Right hindlimb (tissue), 1 donor: ENCODE data around the gene RPS6KA5.
"Not testable (repeated sequence)": the region's sequence is repeated elsewhere in the genome, so short reads cannot be mapped to it uniquely, and the experiment has no call there.

ENCODE experiments used
- DNase-seq: peaks from one replicate; pipeline ENCODE4 v3.0.0-alpha.2; 2018

The RPS6KA5 gene

DNA sequence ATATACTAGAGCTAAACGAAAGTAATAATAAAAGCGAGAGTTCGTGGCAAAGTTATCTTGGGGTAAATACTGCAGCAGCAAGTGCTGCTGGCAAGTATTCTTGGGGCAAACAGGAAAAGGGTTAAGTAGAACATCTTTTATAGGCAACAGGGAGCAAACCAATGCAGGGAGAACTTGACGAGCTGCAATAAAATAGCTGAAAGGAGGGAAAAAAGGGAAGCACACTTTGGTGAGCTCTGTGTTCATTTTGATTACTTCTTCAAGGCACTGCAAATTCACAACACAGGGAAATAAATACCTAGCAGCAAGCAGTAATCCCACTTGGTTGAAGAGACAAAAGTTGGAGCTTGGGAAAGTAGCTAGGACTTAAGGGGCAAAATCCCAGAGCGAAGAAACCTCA is 201.9 kb downstream of the RPS6KA5 start:
- no peak for DNase-seq

DNA sequence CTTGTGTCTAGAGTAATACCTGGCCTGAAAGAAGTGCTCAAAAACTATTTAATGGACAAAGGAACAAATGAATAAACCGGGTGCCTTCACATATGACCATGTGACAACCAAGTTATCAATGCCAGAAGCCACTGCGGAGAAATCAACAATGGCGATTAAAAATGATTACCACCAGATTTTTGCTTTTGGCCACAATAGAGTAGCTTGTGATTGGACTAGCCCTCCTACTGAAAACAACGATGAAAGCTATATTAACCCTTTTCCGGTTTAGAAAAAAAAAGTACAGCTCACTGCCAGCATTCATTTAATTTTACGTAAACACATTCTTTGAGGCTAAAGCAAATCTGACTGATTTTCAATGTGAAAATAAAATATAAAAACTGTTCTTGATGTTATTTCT is 202.6 kb downstream of the RPS6KA5 start:
- no peak for DNase-seq

- not testable (repeated sequence) for DNase-seq
Measured at GRCh38 chr14:90856115-90856514, 204.3 kb downstream of the RPS6KA5 start.

DNA sequence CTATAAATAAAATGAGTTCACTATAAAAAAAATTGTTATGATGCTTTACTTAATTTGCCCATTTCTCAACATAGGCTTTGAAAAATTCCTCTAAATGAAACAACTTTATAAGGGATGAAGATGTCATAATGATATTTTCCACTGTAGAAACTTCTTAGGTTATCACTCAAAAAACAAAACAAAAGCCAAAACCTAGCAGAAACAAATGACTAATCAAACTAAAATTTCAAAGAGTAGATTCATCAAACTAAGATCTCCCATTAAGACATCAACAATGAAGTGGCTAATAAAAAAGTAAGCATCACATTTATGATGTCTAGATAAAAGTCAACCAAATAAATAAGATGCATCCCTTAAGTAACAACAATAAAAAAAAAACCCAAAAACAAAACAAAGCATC is 207.3 kb downstream of the RPS6KA5 start:
- no peak for DNase-seq

GRCh38 chr14:90851327-90852036 is 209.0 kb downstream of the RPS6KA5 start:
- no peak for DNase-seq

GRCh38 chr14:90850487-90850886 is 210.0 kb downstream of the RPS6KA5 start:
- DNase-seq, result peak; percentile 61

DNA sequence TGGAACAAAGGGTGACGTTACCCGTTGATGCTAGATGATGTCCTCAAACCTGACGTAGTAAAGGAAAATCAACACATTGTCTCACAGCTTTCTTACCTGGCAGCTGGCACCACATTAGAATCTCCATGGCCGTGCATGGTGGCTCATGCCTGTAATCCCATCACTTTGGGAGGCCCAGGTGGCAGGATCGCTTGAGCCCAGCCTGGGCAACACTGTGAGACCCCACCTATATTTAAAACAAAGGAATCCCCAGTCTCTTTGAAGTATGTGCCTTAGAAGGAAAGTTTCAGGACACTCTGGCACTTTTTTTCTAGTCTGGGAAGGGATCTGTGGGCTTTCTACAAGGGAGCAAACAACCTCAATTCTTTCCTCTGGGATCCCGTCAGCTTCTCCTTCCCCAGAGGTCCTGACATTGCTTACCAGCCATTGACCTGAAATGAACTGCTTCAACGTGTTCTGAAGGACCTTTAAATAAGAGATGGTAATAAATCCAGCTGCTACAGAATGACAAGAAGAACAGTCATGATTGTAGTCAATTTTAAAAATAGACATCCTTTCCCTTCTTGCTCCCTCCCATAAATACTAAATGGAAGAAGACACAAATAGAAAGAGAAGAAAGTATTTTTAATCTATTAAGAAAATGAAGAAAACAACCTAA is 210.5 kb downstream of the RPS6KA5 start:
- no peak for DNase-seq

- no peak for DNase-seq
Measured at GRCh38 chr14:90848944-90849731, 211.3 kb downstream of the RPS6KA5 start.

DNA sequence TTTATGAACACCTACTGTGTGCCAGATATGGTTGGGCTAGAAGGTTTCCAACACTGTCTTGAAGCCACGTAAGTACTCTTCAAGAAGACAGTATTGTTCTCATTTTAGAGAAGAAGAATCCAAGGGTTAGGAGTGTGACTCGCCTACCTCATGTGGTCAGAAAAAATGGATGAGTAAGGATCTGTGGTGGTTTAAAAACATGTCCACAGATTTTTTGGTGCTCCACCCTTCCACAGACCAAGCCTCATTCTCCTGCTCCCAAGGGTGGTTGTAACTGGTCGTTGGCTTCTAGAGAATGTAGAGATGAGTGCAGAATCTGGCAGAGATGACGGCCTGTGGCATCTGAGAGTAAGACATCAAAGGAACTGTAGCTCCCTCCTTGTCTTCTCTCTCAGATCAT is 213.9 kb downstream of the RPS6KA5 start:
- DNase-seq, result no peak

DNA sequence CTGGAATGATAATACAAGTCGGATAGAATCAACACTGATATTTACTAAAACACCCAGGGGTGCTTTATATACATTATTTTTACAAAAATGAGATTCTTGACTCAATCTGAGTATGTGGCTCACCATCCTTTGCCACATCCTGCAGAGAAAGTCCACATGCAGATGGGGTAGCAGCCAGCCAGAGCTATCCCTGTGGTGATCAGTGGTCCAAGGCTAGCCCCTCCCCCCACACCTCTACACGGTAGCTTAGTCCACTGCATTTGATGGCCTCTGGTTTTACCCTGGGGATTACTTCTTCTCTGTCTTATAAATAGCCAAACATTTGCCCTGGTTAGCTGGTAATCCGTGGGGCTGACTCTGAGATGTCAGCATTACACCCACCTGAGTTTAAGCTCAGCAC is 216.1 kb downstream of the RPS6KA5 start:
- DNase-seq, result no peak

- no peak for DNase-seq
Measured at GRCh38 chr14:90842726-90843125, 217.7 kb downstream of the RPS6KA5 start.

- not testable (repeated sequence) for DNase-seq
Measured at GRCh38 chr14:90840667-90841066, 219.8 kb downstream of the RPS6KA5 start.

DNA sequence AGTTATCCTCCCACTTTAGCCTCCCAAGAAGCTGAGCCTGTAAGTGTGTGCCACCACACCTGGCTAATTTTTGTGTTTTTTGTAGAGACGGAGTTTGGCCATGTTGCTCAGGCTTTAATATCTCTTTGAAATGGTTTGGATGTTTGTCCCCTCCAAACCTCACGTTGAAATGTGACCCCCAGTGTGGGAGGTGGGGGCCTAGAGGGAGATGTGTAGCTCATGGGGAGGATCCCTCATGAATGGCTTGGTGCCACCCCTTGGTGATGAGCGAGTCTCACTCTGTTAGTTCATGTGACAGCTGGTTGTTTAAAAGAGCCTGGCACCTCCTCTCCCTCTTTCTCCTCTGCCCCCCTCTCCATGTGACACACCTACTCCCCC is 220.6 kb downstream of the RPS6KA5 start:
- no peak for DNase-seq

- peak; percentile 93 for DNase-seq
Measured at GRCh38 chr14:90839024-90839888, 221.2 kb downstream of the RPS6KA5 start.

DNA sequence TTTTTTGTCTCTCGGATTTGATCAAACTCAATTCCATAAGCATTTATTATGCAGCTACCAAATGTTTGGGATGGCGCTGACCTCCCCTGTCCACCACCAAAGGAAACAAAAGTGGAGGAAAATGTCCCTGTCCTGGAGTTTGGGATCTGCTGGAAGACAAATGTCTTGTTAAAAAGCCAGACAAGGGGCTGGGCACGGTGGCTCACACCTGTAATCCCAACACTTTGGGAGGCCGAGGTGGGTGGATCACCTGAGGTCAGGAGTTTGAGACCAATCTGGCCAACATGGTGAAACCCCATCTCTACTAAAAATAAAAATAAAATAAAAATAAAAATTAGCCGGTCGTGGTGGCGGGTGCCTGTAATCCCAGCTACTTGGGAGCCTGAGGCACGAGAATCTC is 221.9 kb downstream of the RPS6KA5 start:
- DNase-seq, result not testable (repeated sequence)

GRCh38 chr14:90837355-90837754 is 223.1 kb downstream of the RPS6KA5 start:
- no peak for DNase-seq

DNA sequence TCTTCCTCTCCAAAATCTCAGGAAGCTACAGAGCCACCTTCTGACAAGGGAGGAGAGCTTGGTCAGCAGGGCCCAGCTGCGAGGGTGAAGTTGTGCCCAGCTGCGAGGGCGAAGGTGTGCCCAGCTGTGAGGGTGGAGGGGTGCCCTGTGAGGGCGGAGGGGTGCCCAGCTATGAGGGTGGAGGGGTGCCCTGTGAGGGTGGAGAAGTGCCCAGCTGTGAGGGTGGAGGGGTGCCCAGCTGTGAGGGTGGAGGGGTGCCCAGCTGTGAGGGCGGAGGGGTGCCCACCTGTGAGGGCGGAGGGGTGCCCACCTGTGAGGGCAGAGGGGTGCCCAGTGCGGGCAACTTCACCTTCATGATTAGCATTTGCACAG is 223.8 kb downstream of the RPS6KA5 start:
- DNase-seq, result no peak

DNA sequence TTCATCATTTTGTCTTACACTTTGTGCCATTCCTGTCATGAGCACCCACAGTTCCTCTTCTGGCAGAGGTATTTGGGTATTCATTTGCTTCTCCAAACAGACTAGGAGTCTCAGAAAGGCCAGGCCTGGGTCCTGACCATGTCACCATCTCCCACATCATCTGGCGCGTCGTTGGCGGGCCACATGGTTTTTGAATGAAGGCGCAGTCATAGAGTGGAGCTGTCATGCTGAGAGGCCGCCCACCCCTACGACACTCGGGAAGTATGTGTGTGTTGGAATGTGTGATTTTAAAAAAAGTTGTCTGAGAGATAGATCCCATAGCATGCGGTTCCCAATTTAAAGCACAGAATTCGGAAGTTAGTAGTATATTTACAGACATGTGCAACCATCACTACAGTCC is 228.6 kb downstream of the RPS6KA5 start:
- DNase-seq, result no peak

- DNase-seq, result peak; percentile 6
Measured at GRCh38 chr14:90830931-90831701, 229.3 kb downstream of the RPS6KA5 start.

DNA sequence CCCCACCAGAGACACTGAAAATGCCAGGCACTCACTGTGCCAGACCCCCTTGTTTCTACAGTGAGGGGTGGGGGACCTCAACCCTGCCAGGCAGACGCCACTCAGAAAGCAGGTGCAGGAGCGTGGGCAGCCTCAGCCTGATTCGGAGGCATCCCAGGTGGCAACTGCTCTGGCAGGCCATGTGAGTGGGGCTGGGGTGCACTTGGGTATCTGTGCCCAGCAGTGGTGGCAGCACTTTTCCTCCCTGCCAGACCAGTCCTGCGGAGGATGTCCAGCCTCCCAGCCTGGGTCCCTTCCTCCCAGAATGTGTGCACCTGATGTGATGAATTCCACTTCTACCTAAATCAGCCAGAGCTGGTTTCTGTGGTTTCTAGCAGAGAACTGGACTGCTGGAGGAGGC is 230.8 kb downstream of the RPS6KA5 start:
- DNase-seq, result no peak

DNA sequence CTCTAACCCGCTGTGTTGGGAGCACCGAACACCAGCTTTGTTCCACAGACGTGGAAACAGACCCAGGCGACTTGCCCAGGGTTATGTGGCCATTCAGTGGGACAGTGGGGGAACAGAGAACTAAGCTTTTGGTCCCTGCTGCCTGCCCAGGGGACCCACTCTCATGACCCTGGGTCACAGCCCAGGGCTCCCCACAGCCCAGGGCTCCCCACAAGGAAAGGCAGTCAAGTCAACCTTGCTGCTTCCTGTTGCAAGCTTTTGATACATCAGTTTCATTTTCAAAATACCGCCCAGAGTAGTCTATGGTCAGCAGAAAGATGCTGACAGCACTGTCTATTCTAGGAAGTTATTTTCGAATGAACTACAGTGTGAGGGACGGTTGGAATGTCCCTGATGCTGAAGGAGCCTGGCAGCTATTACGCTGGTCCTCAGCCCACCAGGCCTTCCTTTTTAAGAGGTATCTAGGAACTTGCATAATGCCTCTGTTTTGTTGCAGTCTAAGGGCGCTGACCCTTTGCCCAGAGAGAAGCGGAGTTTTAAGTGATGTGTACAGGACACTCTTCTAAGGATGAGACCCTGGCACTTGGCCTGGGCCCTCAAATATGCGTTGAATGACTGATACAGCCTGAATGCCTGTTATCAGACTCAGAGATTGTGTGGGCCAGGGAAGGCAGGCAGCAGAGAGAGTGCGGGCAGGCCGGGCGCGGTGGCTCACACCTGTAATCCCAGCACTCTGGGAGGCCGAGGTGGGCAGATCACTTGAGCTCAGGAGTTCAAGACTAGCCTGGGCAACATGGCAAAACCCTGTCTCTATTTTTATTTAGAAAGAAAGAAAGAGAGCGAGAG is 231.6 kb downstream of the RPS6KA5 start:
- DNase-seq, result no peak
